Gastrocnemius medialis (tissue), 4 donors: ENCODE results near the gene NUBP2. TPM values are rescaled to one million over a fixed set of nuclear protein-coding genes. Genes with fewer than 3 reads are reported as not detected.

ENCODE experiments used
- ATAC-seq, 2 donors: fragments of 150-250 bp; one replicate each; pipeline ENCODE4 v1.9.1; 2016
- DNase-seq, 2 donors: peaks; one replicate each; pipeline ENCODE4 v3.0.0-alpha.2; 2019
- H3K27ac ChIP-seq, 4 donors: fragments of 200-600 bp; sonication (generic); 1 replicate in 1 of 4; 2 replicates in 3 of 4; pipeline ENCODE4 v1.5.1; 2016 to 2018; ENCODE audit warnings: mild to moderate bottlenecking in 2 of 4, moderate library complexity in 1 of 4
- H3K27me3 ChIP-seq, 3 donors: fragments of 200-600 bp; sonication (generic) in 2 of 3; 1 replicate in 1 of 3; 2 replicates in 2 of 3; pipeline versions ENCODE4 v1.5.1 to v1.6.0; 2016 to 2019; ENCODE audit warnings: mild to moderate bottlenecking in 1 of 3, moderate library complexity in 1 of 3
- H3K36me3 ChIP-seq, 2 donors: fragments of 200-600 bp; sonication (generic) in 1 of 2; one replicate each; pipeline ENCODE4 v1.5.1; 2017 to 2018
- H3K4me1 ChIP-seq, 2 donors: fragments of 200-600 bp; sonication (generic) in 1 of 2; one replicate each; pipeline ENCODE4 v1.5.1; 2016 to 2017; ENCODE audit warnings: mild to moderate bottlenecking in 2 of 2
- H3K4me3 ChIP-seq, 4 donors: fragments of 200-600 bp; sonication (generic) in 3 of 4; 1 replicate in 1 of 4; 2 replicates in 3 of 4; pipeline ENCODE4 v1.5.1; 2016 to 2019; ENCODE audit warnings: mild to moderate bottlenecking in 2 of 4
- H3K9me3 ChIP-seq, 3 donors: fragments of 200-600 bp; sonication (generic) in 2 of 3; 1 replicate in 1 of 3; 2 replicates in 2 of 3; pipeline ENCODE4 v1.5.1; 2016 to 2019
- CTCF ChIP-seq, 5 experiments: fragments of 450-650 bp in 3 of 5; fragments of 200-600 bp in 2 of 5; sonication (generic) in 2 of 5; IDR thresholded peaks in 4 of 5; conservative IDR thresholded peaks in 1 of 5; 1 replicate in 4 of 5; 2 replicates in 1 of 5; pipeline ENCODE4 v1.5.1; 2016 to 2019; ENCODE audit warnings: antibody characterized with exemption in 5 of 5, mild to moderate bottlenecking in 3 of 5, moderate library complexity in 3 of 5
- POLR2A ChIP-seq, 2 donors: fragments of 450-650 bp; IDR thresholded peaks; one replicate each; pipeline ENCODE4 v1.6.1; 2017; ENCODE audit warnings: antibody characterized with exemption in 2 of 2, mild to moderate bottlenecking in 2 of 2, moderate library complexity in 2 of 2
- in situ Hi-C, 4 donors: fragments of 200-750 bp; cut with MboI; loops; one replicate each; pipeline versions ENCODE4 v1.15.0 to v1.8.0; 2017; ENCODE audit warnings: low sequenced_read_pairs in 4 of 4
- intact Hi-C: fragments of 100-400 bp; cut with DNase I; formaldehyde crosslinking; loops from one replicate; pipeline ENCODE4 v1.15.1; 2023; ENCODE audit warnings: low total_unique reads
- total RNA-seq, 4 donors: library from RNA; depleted of rRNA; stranded (reverse); fragments of >200 nt; gene quantifications; one replicate each; pipeline versions ENCODE4 v1.1.0 to v1.2.3, GENCODE V29; 2016

Gene NUBP2
- total RNA-seq, 4 donors from 2014 or later, result 77.3 to 163 (median 80.7) TPM

- TF ChIP-seq CTCF (IDR thresholded peaks at IDR 0.05 in 4 of 5, conservative IDR thresholded peaks at IDR 0.05 in 1 of 5) (no peak), POLR2A (IDR thresholded peaks at IDR 0.05) (no peak)
- peaks cover 0 to 3% of the 10 kb centered on the region in 2 donors for H3K36me3 ChIP-seq
- ATAC-seq (peak in 1 of 2 donors; percentile 21), DNase-seq (no peak)
- no peak overlapping the region for H3K27ac ChIP-seq
- no peaks in the 10 kb centered on the region for H3K9me3 ChIP-seq
- in situ Hi-C loops (no loop called here), intact Hi-C loops (no loop called here)
- H3K4me3 ChIP-seq, result no peak overlapping the region
- no peaks in the 10 kb centered on the region for H3K4me1 ChIP-seq
- H3K27me3 ChIP-seq, result no peaks in the 10 kb centered on the region
Measured at GRCh38 chr16:1800701-1801100, 17.9 kb downstream of the NUBP2 start.

- intact Hi-C loops, result no loop called here
- H3K27ac ChIP-seq, result no peak overlapping the region
- H3K36me3 ChIP-seq, result peaks cover 0 to 26% of the 10 kb centered on the region in 2 donors
- no peaks in the 10 kb centered on the region for H3K27me3 ChIP-seq
- no peaks in the 10 kb centered on the region for H3K4me1 ChIP-seq
- TF ChIP-seq CTCF (IDR thresholded peaks at IDR 0.05 in 4 of 5, conservative IDR thresholded peaks at IDR 0.05 in 1 of 5) (no peak), POLR2A (IDR thresholded peaks at IDR 0.05) (no peak)
- H3K9me3 ChIP-seq, result no peaks in the 10 kb centered on the region
- no peak overlapping the region for H3K4me3 ChIP-seq
- in situ Hi-C loops, result no loop called here
- DNase-seq (no peak), ATAC-seq (no peak)
Measured at GRCh38 chr16:1807626-1808025, 24.9 kb downstream of the NUBP2 start.

GRCh38 chr16:1808691-1809090, 25.9 kb downstream of the NUBP2 start:
- in situ Hi-C loops, result no loop called here
- DNase-seq (no peak), ATAC-seq (no peak)
- intact Hi-C loops, result no loop called here
- Histone ChIP-seq H3K4me3 (no peak overlapping the region), H3K4me1 (no peaks in the 10 kb centered on the region), H3K27ac (no peak overlapping the region), H3K9me3 (no peaks in the 10 kb centered on the region), H3K27me3 (no peaks in the 10 kb centered on the region), H3K36me3 (peaks cover 0 to 26% of the 10 kb centered on the region in 2 donors)
- TF ChIP-seq CTCF (IDR thresholded peaks at IDR 0.05 in 4 of 5, conservative IDR thresholded peaks at IDR 0.05 in 1 of 5), result no peak
- TF ChIP-seq POLR2A (IDR thresholded peaks at IDR 0.05), result no peak

- DNase-seq, result no peak
- no peak overlapping the region for H3K4me3 ChIP-seq
- H3K4me1 ChIP-seq, result no peaks in the 10 kb centered on the region
- peaks cover 0 to 26% of the 10 kb centered on the region in 2 donors for H3K36me3 ChIP-seq
- H3K27ac ChIP-seq, result no peak overlapping the region
- no peak for ATAC-seq
- H3K27me3 ChIP-seq, result no peaks in the 10 kb centered on the region
- in situ Hi-C loops, result no loop called here
- TF ChIP-seq CTCF (IDR thresholded peaks at IDR 0.05 in 4 of 5, conservative IDR thresholded peaks at IDR 0.05 in 1 of 5), result no peak
- no peak for TF ChIP-seq POLR2A (IDR thresholded peaks at IDR 0.05)
- no peaks in the 10 kb centered on the region for H3K9me3 ChIP-seq
- intact Hi-C loops, result no loop called here
Measured at GRCh38 chr16:1809281-1809801, 26.6 kb downstream of the NUBP2 start.

GRCh38 chr16:1810106-1810505, 27.3 kb downstream of the NUBP2 start:
- Histone ChIP-seq H3K4me3 (no peak overlapping the region), H3K27ac (no peak overlapping the region), H3K36me3 (peaks cover 0 to 26% of the 10 kb centered on the region in 2 donors), H3K9me3 (no peaks in the 10 kb centered on the region), H3K4me1 (no peaks in the 10 kb centered on the region), H3K27me3 (no peaks in the 10 kb centered on the region)
- TF ChIP-seq CTCF (IDR thresholded peaks at IDR 0.05 in 4 of 5, conservative IDR thresholded peaks at IDR 0.05 in 1 of 5), result no peak
- TF ChIP-seq POLR2A (IDR thresholded peaks at IDR 0.05), result no peak
- intact Hi-C loops, result no loop called here
- in situ Hi-C loops, result no loop called here
- ATAC-seq, result no peak
- DNase-seq, result no peak
